ENCODE measurements around the gene ARAP1.

The ARAP1 gene

GRCh38 chr11:72648384-72649136 is 103.6 kb downstream of the ARAP1 start:
- TF ChIP-seq ZNF274 (IDR thresholded peaks at IDR 0.05; ENCODE audit: low read depth, low read length): no peak

GRCh38 chr11:72647882-72648281 is 104.3 kb downstream of the ARAP1 start:
- H3K4me3 ChIP-seq (ENCODE audit: low read length): no peak overlapping the region
- TF ChIP-seq ZNF274 (IDR thresholded peaks at IDR 0.05; ENCODE audit: low read depth, low read length): no peak

More at GRCh38 chr11:72648384-72649136, 103.6 kb downstream of the ARAP1 start:
- H3K4me3 ChIP-seq (ENCODE audit: low read length): no peak overlapping the region

GRCh38 chr11:72646472-72646871 is 105.7 kb downstream of the ARAP1 start:
- no peak overlapping the region for H3K4me3 ChIP-seq (ENCODE audit: low read length)
- TF ChIP-seq ZNF274 (IDR thresholded peaks at IDR 0.05; ENCODE audit: low read depth, low read length): no peak

- H3K4me3 ChIP-seq (ENCODE audit: low read length): no peak overlapping the region
- no peak for TF ChIP-seq ZNF274 (IDR thresholded peaks at IDR 0.05; ENCODE audit: low read depth, low read length)
These were observed 106.2 kb downstream of the ARAP1 start for GRCh38 chr11:72646024-72646423.

GRCh38 chr11:72643547-72643946 is 108.7 kb downstream of the ARAP1 start:
- no peak overlapping the region for H3K4me3 ChIP-seq (ENCODE audit: low read length)
- TF ChIP-seq ZNF274 (IDR thresholded peaks at IDR 0.05; ENCODE audit: low read depth, low read length): no peak

DNA sequence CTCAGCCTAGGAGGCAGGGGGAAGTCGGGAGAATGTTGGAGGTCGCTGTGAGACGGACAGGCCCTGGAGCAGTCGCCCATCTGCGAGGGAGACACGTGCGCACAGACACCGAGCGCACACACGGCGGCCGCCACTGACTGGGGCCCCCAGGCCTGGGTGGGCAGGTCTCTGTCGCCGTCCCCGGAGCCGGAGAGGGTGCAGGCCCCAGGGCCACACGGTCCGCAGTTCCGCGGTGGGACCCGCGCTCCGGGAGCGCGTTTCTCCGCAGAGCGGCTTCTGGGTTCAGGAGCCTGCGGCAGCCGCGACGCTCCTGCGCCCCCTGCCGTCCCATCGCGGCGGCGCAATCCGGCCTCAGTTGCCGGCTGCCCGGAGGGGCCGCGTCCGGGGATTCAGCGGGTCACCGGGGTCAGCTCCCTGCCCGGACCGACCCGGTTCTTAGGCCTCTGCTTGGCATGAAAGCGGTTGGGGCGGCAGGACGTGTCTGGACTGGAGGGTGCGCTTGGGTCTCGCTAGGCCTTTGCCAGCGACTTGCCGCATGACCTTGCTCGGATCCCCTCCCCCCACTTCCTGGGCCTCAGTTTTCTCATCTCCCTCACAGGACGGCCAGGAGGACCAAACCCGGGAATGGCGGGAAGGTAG is 109.2 kb downstream of the ARAP1 start:
- no peak overlapping the region for H3K4me3 ChIP-seq (ENCODE audit: low read length)
- no peak for TF ChIP-seq ZNF274 (IDR thresholded peaks at IDR 0.05; ENCODE audit: low read depth, low read length)

- no peak for TF ChIP-seq ZNF274 (IDR thresholded peaks at IDR 0.05; ENCODE audit: low read depth, low read length)
- H3K4me3 ChIP-seq (ENCODE audit: low read length): no peak overlapping the region
These were observed 109.9 kb downstream of the ARAP1 start for GRCh38 chr11:72642043-72642883.

- H3K4me3 ChIP-seq (ENCODE audit: low read length): no peak overlapping the region
- no peak for TF ChIP-seq ZNF274 (IDR thresholded peaks at IDR 0.05; ENCODE audit: low read depth, low read length)
These were observed 110.6 kb downstream of the ARAP1 start for GRCh38 chr11:72641522-72642042.

DNA sequence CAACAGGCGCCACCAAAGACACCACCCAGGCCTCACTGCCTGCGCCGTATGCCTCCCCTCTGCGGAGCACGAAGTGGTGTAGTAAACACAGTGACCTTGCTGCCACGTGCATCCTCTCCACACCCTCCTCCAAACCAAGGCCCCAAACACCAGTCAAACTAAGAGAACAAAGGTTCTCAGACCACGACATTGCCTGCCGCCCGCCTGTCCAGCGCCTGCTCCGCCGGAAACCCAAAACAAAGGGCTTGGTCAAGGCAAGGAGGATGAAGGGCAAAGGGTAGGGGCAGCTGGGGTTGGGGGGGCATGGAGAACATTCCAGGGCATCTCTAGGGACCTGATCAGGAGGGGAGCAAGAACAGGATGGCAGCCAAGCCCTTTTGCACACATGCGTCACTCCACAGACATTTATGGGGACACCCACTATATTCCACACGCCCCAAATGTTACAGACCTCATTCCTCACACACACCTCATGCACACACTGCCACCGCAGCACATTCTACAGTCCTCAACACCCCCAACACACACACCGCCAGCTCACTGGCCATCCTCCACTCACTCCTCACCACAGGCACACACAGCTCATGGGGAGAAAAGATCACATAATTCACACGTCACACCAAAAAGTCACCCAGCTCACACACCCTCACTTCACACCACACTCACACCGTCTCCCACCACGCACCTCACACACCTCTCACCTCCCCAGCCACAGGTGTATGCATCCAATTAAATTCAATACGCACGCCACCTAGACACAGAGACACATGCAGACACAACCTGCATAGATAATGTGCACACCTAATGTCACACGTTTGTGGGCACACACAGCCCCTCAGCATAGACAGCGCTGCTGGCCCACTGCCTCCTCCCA is 112.5 kb downstream of the ARAP1 start:
- TF ChIP-seq ZNF274 (IDR thresholded peaks at IDR 0.05; ENCODE audit: low read depth, low read length): no peak
- H3K4me3 ChIP-seq (ENCODE audit: low read length): no peak overlapping the region

- no peak for TF ChIP-seq ZNF274 (IDR thresholded peaks at IDR 0.05; ENCODE audit: low read depth, low read length)
- no peak overlapping the region for H3K4me3 ChIP-seq (ENCODE audit: low read length)
These were observed 114.3 kb downstream of the ARAP1 start for GRCh38 chr11:72637926-72638325.

DNA sequence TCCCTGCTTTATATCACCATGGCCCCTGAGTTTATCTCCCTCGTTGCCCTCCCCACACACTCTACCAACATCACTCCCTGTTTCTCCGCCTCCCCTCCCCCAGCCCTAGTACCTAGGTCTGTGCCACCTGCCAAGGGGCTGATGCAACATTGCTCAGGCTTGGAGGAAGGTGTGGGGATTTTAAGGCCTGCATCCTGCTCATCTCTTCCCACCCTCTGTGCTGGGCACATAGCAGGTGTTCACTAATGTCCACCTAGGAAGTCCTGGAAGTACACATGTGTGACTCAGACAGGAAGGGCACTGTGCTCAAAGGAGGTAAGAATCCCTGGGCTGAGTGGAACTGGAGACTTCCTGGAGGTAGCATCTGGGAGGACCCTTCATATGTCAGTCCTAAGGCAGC is 115.0 kb downstream of the ARAP1 start:
- no peak for TF ChIP-seq ZNF274 (IDR thresholded peaks at IDR 0.05; ENCODE audit: low read depth, low read length)
- no peak overlapping the region for H3K4me3 ChIP-seq (ENCODE audit: low read length)

- H3K4me3 ChIP-seq (ENCODE audit: low read length): no peak overlapping the region
- no peak for TF ChIP-seq ZNF274 (IDR thresholded peaks at IDR 0.05; ENCODE audit: low read depth, low read length)
These were observed 115.8 kb downstream of the ARAP1 start for GRCh38 chr11:72636376-72636775.

DNA sequence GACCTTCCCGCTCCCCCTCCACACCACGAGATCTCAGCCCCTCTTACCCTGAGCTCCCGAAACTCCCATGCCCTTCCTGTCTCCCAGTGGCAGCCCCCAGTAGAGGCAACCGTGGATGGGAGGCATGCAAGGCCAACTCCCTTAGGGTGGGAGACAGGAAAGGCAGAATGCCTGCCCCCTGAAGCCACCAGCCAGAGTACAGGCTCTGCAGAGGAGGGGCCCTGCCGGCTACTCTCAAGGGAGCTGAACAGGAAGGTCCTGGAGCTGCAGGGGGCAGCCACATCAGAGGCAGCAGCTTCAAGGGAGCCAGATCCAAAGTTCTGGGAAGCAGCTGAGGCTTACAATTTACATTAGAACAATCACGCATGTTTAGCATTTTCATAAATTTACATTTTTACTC is 116.3 kb downstream of the ARAP1 start:
- no peak for TF ChIP-seq ZNF274 (IDR thresholded peaks at IDR 0.05; ENCODE audit: low read depth, low read length)
- no peak overlapping the region for H3K4me3 ChIP-seq (ENCODE audit: low read length)

Measured in GM08714 (cell line).